ENCODE measurements around the gene SDHAF3. TPM values are rescaled to one million over a fixed set of nuclear protein-coding genes. Genes with fewer than 3 reads are reported as not detected.

Gene SDHAF3
- total and polyA plus RNA-seq, 8 donors, result 15.0 to 34.1 (median 29.9) TPM

- Histone ChIP-seq H3K36me3 (no peaks in the 10 kb centered on the region), H3K4me3 (no peak overlapping the region), H3K4me1 (no peaks in the 10 kb centered on the region), H3K9me3 (peaks cover 0 to 5% of the 10 kb centered on the region in 2 donors), H3K27me3 (no peaks in the 10 kb centered on the region), H3K27ac (no peak overlapping the region)
- TF ChIP-seq CTCF (IDR thresholded peaks at IDR 0.05), result no peak
- intact Hi-C loops (cut with DNase I), result no loop called here
- no peak for ATAC-seq
- DNase-seq, result no peak
These were observed 81.1 kb downstream of the SDHAF3 start for GRCh38 chr7:97198596-97198995.

- no peak overlapping the region for H3K27ac ChIP-seq
- DNase-seq (no peak), ATAC-seq (no peak)
- intact Hi-C loops (cut with DNase I), result no loop called here
- H3K4me1 ChIP-seq, result no peaks in the 10 kb centered on the region
- no peaks in the 10 kb centered on the region for H3K36me3 ChIP-seq
- no peak overlapping the region for H3K4me3 ChIP-seq
- TF ChIP-seq CTCF (IDR thresholded peaks at IDR 0.05), result no peak
- H3K9me3 ChIP-seq, result peaks cover 0 to 5% of the 10 kb centered on the region in 2 donors
- H3K27me3 ChIP-seq, result no peaks in the 10 kb centered on the region
These were observed 82.5 kb downstream of the SDHAF3 start for GRCh38 chr7:97200018-97200417.

GRCh38 chr7:97203957-97204356 lies 86.5 kb downstream of the SDHAF3 start:
- DNase-seq, result no peak
- ATAC-seq, result no peak
- H3K9me3 ChIP-seq, result no peaks in the 10 kb centered on the region
- H3K27ac ChIP-seq, result no peak overlapping the region
- no peak overlapping the region for H3K4me3 ChIP-seq
- TF ChIP-seq CTCF (IDR thresholded peaks at IDR 0.05), result no peak
- intact Hi-C loops (cut with DNase I), result no loop called here
- H3K36me3 ChIP-seq, result no peaks in the 10 kb centered on the region
- no peaks in the 10 kb centered on the region for H3K27me3 ChIP-seq
- H3K4me1 ChIP-seq, result no peaks in the 10 kb centered on the region

GRCh38 chr7:97204821-97205220 lies 87.3 kb downstream of the SDHAF3 start:
- H3K4me3 ChIP-seq, result no peak overlapping the region
- ATAC-seq, result no peak
- H3K27me3 ChIP-seq, result no peaks in the 10 kb centered on the region
- DNase-seq, result no peak
- H3K27ac ChIP-seq, result no peak overlapping the region
- H3K9me3 ChIP-seq, result no peaks in the 10 kb centered on the region
- intact Hi-C loops (cut with DNase I), result no loop called here
- TF ChIP-seq CTCF (IDR thresholded peaks at IDR 0.05), result no peak
- H3K4me1 ChIP-seq, result no peaks in the 10 kb centered on the region
- no peaks in the 10 kb centered on the region for H3K36me3 ChIP-seq

GRCh38 chr7:97215556-97215955 lies 98.1 kb downstream of the SDHAF3 start:
- Histone ChIP-seq H3K27me3 (no peaks in the 10 kb centered on the region), H3K9me3 (no peaks in the 10 kb centered on the region), H3K4me3 (no peak overlapping the region), H3K27ac (no peak overlapping the region), H3K4me1 (no peaks in the 10 kb centered on the region), H3K36me3 (no peaks in the 10 kb centered on the region)
- intact Hi-C loops (cut with DNase I), result no loop called here
- no peak for ATAC-seq
- peak in 1 of 4 donors; percentile 67 for DNase-seq
- TF ChIP-seq CTCF (IDR thresholded peaks at IDR 0.05), result no peak
